ENCODE results near the gene KCNQ5.
"Not testable (repeated sequence)": the region's sequence is repeated elsewhere in the genome, so short reads cannot be mapped to it uniquely, and the experiment has no call there.

KCNQ5 gene

GRCh38 chr6:72952808-72953630, 331.2 kb downstream of the KCNQ5 start:
- DNase-seq (ENCODE audit: low read depth) = no peak

GRCh38 chr6:72953971-72954381, 332.1 kb downstream of the KCNQ5 start:
- DNase-seq (ENCODE audit: low read depth) = no peak

GRCh38 chr6:72954716-72955115, 332.9 kb downstream of the KCNQ5 start:
- DNase-seq (ENCODE audit: low read depth) = no peak

- no peak for DNase-seq (ENCODE audit: low read depth)
These were observed 333.8 kb downstream of the KCNQ5 start for GRCh38 chr6:72955666-72956065.

GRCh38 chr6:72956272-72956671, 334.4 kb downstream of the KCNQ5 start:
- DNase-seq (ENCODE audit: low read depth) = no peak

GRCh38 chr6:72959821-72960220, 338.0 kb downstream of the KCNQ5 start:
- no peak for DNase-seq (ENCODE audit: low read depth)

GRCh38 chr6:72963946-72964345, 342.1 kb downstream of the KCNQ5 start:
- no peak for DNase-seq (ENCODE audit: low read depth)

DNA sequence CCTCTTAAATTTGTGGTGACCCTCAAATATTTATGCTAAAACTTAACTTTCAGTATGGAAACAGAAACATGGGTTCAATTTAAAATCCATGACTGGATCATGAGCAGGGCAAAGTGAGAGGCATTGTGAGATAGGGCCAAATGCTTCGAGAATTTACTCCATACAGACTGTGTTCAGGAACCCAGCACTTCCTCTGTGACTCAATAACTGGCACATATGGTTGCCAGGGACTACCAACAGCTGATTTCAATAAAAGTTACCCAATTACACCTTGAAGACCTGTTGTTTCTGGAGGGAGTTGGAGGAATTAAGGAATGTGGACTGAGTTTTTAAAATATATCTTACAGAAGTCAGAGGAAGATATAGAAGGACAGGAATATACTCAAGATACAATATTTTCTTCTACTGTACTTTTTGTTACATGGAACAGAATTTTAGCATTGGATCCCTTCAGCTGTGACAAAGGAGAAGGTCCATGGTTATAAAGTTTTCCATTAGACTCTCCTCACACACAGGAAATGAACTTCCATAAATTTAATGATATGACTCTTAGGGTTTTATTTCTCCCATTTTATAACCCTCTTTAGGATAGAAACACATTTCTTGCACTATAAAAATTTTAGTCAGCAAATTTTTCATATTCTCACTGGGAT, 344.9 kb downstream of the KCNQ5 start:
- no peak for DNase-seq (ENCODE audit: low read depth)

DNA sequence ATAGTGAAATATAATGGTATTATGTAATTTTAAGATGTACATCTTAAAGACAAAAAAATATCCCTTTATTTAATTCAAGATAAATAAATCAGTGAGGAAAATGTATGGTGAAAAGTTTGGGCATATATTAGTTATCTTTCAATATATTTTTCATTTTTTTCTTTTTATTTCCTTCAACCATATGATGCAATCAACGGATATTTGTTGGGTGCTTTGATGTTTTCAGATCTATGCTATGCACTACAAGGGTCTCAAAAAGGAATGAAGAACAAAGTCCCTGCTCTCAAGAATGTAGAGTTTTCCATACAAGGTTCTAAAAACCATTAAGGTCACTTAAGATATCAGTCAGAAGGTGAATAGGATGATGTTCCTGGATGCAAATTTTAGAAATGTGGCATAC, 345.5 kb downstream of the KCNQ5 start:
- DNase-seq (ENCODE audit: low read depth) = no peak

- no peak for DNase-seq (ENCODE audit: low read depth)
These were observed 346.8 kb downstream of the KCNQ5 start for GRCh38 chr6:72968704-72969103.

GRCh38 chr6:72969666-72970065, 347.8 kb downstream of the KCNQ5 start:
- DNase-seq (ENCODE audit: low read depth) = no peak

DNA sequence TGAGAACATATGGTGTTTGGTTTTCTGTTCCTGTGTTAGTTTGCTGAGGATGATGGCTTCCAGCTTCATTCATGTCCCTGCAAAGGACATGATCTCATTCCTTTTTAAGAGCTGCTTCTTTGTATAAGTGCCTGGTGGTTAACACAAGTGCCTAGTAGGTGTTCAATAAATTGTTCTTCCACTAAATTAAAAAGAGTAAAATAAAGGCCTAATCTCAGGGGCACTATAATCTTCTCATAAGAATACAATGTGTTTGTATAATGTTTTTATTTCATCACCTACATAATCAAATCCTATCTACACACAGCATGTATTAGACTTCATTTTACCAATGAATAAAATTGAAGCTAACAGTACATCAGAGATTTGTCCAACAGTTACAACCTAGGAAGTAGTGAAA, 350.7 kb downstream of the KCNQ5 start:
- no peak for DNase-seq (ENCODE audit: low read depth)

- DNase-seq (ENCODE audit: low read depth) = no peak
These were observed 352.4 kb downstream of the KCNQ5 start for GRCh38 chr6:72974276-72974675.

- peak; percentile 52 for DNase-seq (ENCODE audit: low read depth)
These were observed 353.5 kb downstream of the KCNQ5 start for GRCh38 chr6:72975352-72975752.

- no peak for DNase-seq (ENCODE audit: low read depth)
These were observed 354.6 kb downstream of the KCNQ5 start for GRCh38 chr6:72976484-72976883.

- no peak for DNase-seq (ENCODE audit: low read depth)
These were observed 355.2 kb downstream of the KCNQ5 start for GRCh38 chr6:72977114-72977513.

- not testable (repeated sequence) for DNase-seq (ENCODE audit: low read depth)
These were observed 356.9 kb downstream of the KCNQ5 start for GRCh38 chr6:72978808-72979207.

DNA sequence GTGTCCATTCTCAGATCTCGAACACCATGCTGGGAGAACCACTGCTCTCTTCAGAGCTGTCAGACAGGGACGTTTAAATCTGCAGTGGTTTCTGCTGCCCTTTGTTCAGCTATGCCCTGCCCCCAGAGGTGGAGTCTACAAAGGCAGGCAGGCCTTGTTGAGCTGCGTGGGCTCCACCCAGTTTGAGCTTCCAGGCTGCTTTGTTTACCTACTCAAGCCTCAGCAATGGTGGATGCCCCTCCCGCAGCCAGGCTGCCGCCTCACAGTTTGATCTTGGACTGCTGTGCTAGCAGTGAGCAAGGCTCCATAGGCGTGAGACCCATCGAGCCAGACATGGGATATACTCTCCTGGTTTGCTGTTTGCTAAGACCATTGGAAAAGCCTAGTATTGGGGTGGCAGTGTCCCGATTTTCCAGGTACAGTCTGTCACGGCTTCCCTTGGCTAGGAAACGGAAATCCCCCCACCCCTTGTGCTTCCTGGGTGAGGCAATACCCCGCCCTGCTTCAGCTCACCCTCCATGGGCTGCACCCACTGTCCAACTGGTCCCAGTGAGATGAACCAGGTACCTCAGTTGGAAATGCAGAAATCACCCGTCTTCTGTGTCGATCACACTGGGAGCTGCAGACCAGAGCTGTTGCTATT, 362.4 kb downstream of the KCNQ5 start:
- not testable (repeated sequence) for DNase-seq (ENCODE audit: low read depth)

DNA sequence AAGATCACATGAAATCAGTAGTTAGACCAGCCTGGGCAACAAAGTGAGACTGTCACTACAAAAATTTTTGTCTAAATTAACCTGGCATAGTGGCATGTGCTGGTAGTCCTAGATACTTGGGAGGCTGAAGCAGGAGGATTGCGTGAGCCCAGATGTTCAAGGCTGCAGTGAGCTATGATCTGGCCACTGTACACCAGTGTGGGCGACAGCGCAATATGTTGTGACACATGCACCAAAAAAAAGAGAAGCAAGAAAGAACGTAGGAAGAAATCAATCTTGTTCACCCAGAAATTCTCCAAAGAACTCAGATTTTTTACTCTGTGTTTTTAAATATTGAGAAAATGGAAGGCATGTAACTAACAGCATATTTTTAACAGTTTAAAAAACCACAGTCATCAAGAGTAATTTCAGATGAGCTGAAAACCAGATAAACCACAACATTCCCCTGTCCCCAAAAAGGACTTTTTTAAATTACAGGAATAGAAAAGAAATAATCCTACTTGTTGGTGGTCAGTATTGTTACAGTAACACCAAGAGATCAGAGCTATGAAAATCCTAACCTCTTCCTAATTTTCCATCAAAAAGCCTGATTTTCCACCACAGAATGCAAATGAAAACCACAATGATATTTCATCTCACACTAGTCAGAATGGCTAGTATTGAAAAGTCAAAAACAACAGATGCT, 363.3 kb downstream of the KCNQ5 start:
- DNase-seq (ENCODE audit: low read depth) = no peak

DNA sequence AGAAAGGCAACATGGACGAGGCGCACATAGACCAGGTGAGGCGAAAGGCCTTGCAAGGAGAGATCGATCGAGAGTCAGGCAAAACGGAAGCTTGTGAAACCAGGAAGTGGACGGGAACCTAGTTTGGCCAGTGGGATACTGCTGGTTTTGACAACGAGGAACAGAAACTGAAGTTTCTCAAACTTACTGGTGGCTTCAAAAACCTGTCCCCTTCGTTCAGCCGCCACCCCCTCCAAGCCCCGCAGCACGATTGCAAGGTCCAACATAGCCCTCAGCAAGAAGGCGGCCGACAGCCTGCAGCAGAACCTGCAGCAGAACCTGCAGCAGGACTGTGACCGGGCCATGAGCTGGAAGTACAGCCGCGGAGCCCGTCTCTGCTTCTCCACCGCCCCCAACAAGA, 365.4 kb downstream of the KCNQ5 start:
- no peak for DNase-seq (ENCODE audit: low read depth)

GRCh38 chr6:72999995-73000394, 378.1 kb downstream of the KCNQ5 start:
- no peak for DNase-seq (ENCODE audit: low read depth)

GRCh38 chr6:73000460-73000859, 378.6 kb downstream of the KCNQ5 start:
- DNase-seq (ENCODE audit: low read depth) = no peak

GRCh38 chr6:73002588-73002987, 380.7 kb downstream of the KCNQ5 start:
- DNase-seq (ENCODE audit: low read depth) = no peak
